Ishikawa (cell line): ENCODE measurements around the gene CGGBP1.

Experiments used
- CEBPB ChIP-seq: IDR thresholded peaks from 2 replicates; pipeline ENCODE4 v1.6.1; 2012
- CREB1 ChIP-seq: IDR thresholded peaks from 2 replicates; pipeline ENCODE4 v1.6.1; 2012; ENCODE audit warnings: low read depth
- EGR1 ChIP-seq: IDR thresholded peaks from 2 replicates; pipeline ENCODE4 v1.6.1; 2012
- EP300 ChIP-seq: IDR thresholded peaks from 2 replicates; pipeline ENCODE4 v1.6.1; 2012; ENCODE audit warnings: borderline replicate concordance
- FOXM1 ChIP-seq: IDR thresholded peaks from 2 replicates; pipeline ENCODE4 v1.6.1; 2012; ENCODE audit warnings: low read depth, borderline replicate concordance
- NFIC ChIP-seq: IDR thresholded peaks from 2 replicates; pipeline ENCODE4 v1.6.1; 2012
- RAD21 ChIP-seq: IDR thresholded peaks from 2 replicates; pipeline ENCODE4 v1.6.1; 2012; ENCODE audit warnings: low read depth
- REST ChIP-seq: IDR thresholded peaks from 2 replicates; pipeline ENCODE4 v1.6.1; 2012; ENCODE audit warnings: low read depth, mild to moderate bottlenecking
- TAF1 ChIP-seq: IDR thresholded peaks from 2 replicates; pipeline ENCODE4 v1.6.1; 2012; ENCODE audit warnings: low read depth, mild to moderate bottlenecking
- TCF12 ChIP-seq: IDR thresholded peaks from 2 replicates; pipeline ENCODE4 v1.6.1; 2012; ENCODE audit warnings: low read depth
- TEAD4 ChIP-seq: IDR thresholded peaks from 2 replicates; pipeline ENCODE4 v1.6.1; 2012
- YY1 ChIP-seq: IDR thresholded peaks from 2 replicates; pipeline ENCODE4 v1.6.1; 2012; ENCODE audit warnings: low read depth
- ZBTB7A ChIP-seq: IDR thresholded peaks from 2 replicates; pipeline ENCODE4 v1.6.1; 2012; ENCODE audit warnings: low read depth
- TF ChIP-seq, protein P1 (sequence below): IDR thresholded peaks from 2 replicates; pipeline ENCODE4 v1.6.1; 2012
- TF ChIP-seq, protein P2 (sequence below): IDR thresholded peaks from 2 replicates; pipeline ENCODE4 v1.6.1; 2012

The CGGBP1 gene

GRCh38 chr3:88078932-88079331, 20.1 kb upstream of the CGGBP1 start:
- no peak for TF ChIP-seq NFIC

DNA sequence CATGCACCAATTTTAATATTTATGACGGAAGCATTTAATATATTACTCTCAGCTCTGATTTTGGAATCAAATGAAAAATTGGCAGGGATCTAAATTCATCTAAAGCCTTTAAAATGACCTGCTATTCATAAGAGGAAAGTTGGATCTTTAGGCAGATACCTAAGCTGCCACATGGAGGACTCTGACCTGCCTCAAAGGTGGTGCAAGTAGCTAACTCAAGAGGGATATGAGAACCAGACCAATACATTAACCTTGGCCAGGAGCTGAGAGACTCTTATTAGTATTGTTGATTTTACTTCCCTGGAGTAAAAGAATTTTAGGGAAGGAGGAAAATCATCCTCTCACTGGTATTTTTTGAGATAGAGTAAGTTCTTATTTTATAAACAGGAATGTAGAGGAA, 17.9 kb upstream of the CGGBP1 start:
- TF ChIP-seq TAF1, result no peak
- no peak for TF ChIP-seq CREB1
- TF ChIP-seq EGR1, result no peak
- TF ChIP-seq, protein P1, sequence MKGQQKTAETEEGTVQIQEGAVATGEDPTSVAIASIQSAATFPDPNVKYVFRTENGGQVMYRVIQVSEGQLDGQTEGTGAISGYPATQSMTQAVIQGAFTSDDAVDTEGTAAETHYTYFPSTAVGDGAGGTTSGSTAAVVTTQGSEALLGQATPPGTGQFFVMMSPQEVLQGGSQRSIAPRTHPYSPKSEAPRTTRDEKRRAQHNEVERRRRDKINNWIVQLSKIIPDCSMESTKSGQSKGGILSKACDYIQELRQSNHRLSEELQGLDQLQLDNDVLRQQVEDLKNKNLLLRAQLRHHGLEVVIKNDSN, result no peak
- no peak for TF ChIP-seq FOXM1
- TF ChIP-seq TEAD4, result no peak
- TF ChIP-seq EP300, result no peak
- no peak for TF ChIP-seq REST

- no peak for TF ChIP-seq CREB1
Observed at GRCh38 chr3:88075497-88075896, 16.7 kb upstream of the CGGBP1 start.

- no peak for TF ChIP-seq YY1
- TF ChIP-seq ZBTB7A, result no peak
- TF ChIP-seq RAD21, result no peak
- no peak for TF ChIP-seq EGR1
- no peak for TF ChIP-seq REST
- no peak for TF ChIP-seq NFIC
- TF ChIP-seq, protein P1, result no peak
- TF ChIP-seq CEBPB, result no peak
- TF ChIP-seq, protein P2, sequence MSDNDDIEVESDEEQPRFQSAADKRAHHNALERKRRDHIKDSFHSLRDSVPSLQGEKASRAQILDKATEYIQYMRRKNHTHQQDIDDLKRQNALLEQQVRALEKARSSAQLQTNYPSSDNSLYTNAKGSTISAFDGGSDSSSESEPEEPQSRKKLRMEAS, result no peak
- TF ChIP-seq EP300, result no peak
- TF ChIP-seq TCF12, result no peak
- TF ChIP-seq FOXM1, result no peak
- TF ChIP-seq TAF1, result no peak
- no peak for TF ChIP-seq TEAD4
- TF ChIP-seq CREB1, result no peak
Observed at GRCh38 chr3:88075072-88075471, 16.3 kb upstream of the CGGBP1 start.

- TF ChIP-seq EGR1, result no peak
- TF ChIP-seq NFIC, result no peak
- no peak for TF ChIP-seq TCF12
- TF ChIP-seq, protein P1, result no peak
- TF ChIP-seq CEBPB, result no peak
- TF ChIP-seq, protein P2, result no peak
Observed at GRCh38 chr3:88061746-88062145, 2.9 kb upstream of the CGGBP1 start.

DNA sequence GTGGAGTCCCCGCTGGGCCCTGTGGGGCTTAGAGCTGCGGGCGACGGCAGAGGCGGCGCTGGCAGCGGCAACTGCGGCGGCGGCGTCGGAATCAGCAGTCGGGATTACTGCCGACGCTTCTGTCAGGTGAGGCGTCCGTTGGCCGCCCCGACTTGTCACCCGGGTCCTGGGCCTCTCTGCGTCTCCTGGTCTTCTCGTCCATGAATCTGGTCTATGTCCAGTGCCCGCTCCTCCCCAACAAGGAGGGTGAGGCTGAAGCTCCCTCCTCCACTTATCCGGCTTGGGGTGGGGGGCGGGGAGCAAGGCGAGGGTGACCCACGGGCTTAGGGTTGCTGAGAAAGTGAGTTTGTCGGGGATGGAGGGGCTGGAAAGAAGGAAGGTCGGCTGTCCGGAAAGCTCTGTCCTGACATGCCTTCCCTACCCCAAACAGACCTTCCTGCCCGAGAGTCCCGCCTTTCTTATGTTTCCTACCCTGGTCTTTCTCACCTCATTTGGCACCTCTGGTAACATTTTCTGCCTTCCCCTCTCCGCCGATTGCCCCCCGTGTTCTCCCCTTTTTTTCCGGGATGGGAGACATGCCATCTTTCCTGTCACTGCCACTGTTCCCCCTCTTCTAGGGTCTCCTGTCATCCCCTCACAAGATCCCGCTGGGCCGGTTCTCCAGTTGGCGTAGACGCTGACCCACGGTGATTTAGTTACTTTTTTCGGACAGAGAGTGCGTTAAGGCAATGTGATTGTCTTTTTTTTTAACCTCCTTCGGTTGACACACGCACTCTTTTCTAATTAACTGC, 770 bp upstream of the CGGBP1 start:
- TF ChIP-seq CREB1 (no peak), RAD21 (no peak), TCF12 (no peak; the same call in 1 of the 2 replicates), ZBTB7A (0 out of 2 replicates have a peak, but pooled peaks have one; percentile 20)
- TF ChIP-seq, protein P2, result no peak

- no peak for TF ChIP-seq REST
- TF ChIP-seq ZBTB7A, result no peak
- TF ChIP-seq, protein P1, result no peak
- no peak for TF ChIP-seq TEAD4
Observed at GRCh38 chr3:88058306-88058580, 562 bp downstream of the CGGBP1 start.
